Tibial artery (tissue), 4 donors: ENCODE results near the gene SUCLG2.

Experiments
- DNase-seq, 2 donors: peaks; one replicate each; pipeline ENCODE4 v3.0.0-alpha.2; 2019
- H3K27ac ChIP-seq, 2 donors: fragments of 200-600 bp; sonication (generic) in 1 of 2; 1 replicate in 1 of 2; 2 replicates in 1 of 2; pipeline ENCODE4 v1.5.1; 2018 to 2019; ENCODE audit warnings: mild to moderate bottlenecking in 1 of 2
- H3K27me3 ChIP-seq, 2 donors: fragments of 200-600 bp; sonication (generic) in 1 of 2; one replicate each; pipeline versions ENCODE4 v1.5.1 to v1.6.0; 2016 to 2019
- H3K36me3 ChIP-seq, 3 donors: fragments of 200-600 bp; sonication (generic) in 2 of 3; one replicate each; pipeline ENCODE4 v1.5.1; 2016 to 2019; ENCODE audit warnings: mild to moderate bottlenecking in 2 of 3
- H3K4me1 ChIP-seq, 4 donors: fragments of 200-600 bp; sonication (generic) in 2 of 4; 1 replicate in 3 of 4; 2 replicates in 1 of 4; pipeline ENCODE4 v1.5.1; 2016 to 2019
- H3K4me3 ChIP-seq, 2 donors: fragments of 200-600 bp; sonication (generic) in 1 of 2; 1 replicate in 1 of 2; 2 replicates in 1 of 2; pipeline ENCODE4 v1.5.1; 2018 to 2019; ENCODE audit warnings: mild to moderate bottlenecking in 2 of 2
- H3K9me3 ChIP-seq, 3 donors: fragments of 200-600 bp; sonication (generic) in 1 of 3; one replicate each; pipeline ENCODE4 v1.5.1; 2016 to 2019
- CTCF ChIP-seq, 2 experiments: fragments of 200-600 bp in 1 of 2; fragments of 450-650 bp in 1 of 2; IDR thresholded peaks; one replicate each; pipeline ENCODE4 v1.5.1; 2017 to 2019; ENCODE audit warnings: antibody characterized with exemption in 2 of 2, mild to moderate bottlenecking in 1 of 2, moderate library complexity in 1 of 2
- intact Hi-C: fragments of 100-400 bp; cut with DNase I; formaldehyde crosslinking; loops from one replicate; pipeline ENCODE4 v1.15.0; 2023; ENCODE audit warnings: low total_unique reads

SUCLG2 gene

GRCh38 chr3:67637255-67637900 lies 17.0 kb downstream of the SUCLG2 start:
- peaks cover 0 to 21% (median 5%) of the 10 kb centered on the region in 4 donors for H3K4me1 ChIP-seq
- no peak overlapping the region for H3K27ac ChIP-seq
- no peak overlapping the region for H3K4me3 ChIP-seq
- DNase-seq, result no peak
- no peak for TF ChIP-seq CTCF (IDR thresholded peaks at IDR 0.05)
- no peaks in the 10 kb centered on the region for H3K9me3 ChIP-seq
- H3K36me3 ChIP-seq, result no peaks in the 10 kb centered on the region
- H3K27me3 ChIP-seq, result no peaks in the 10 kb centered on the region
- intact Hi-C loops, result no loop called here

- Histone ChIP-seq H3K27ac (no peak overlapping the region), H3K36me3 (no peaks in the 10 kb centered on the region), H3K9me3 (no peaks in the 10 kb centered on the region), H3K27me3 (no peaks in the 10 kb centered on the region), H3K4me1 (peaks cover 0 to 14% (median 5%) of the 10 kb centered on the region in 4 donors), H3K4me3 (no peak overlapping the region)
- no peak for TF ChIP-seq CTCF (IDR thresholded peaks at IDR 0.05)
- no peak for DNase-seq
- intact Hi-C loops, result no loop called here
Measured at GRCh38 chr3:67635806-67636205, 18.6 kb downstream of the SUCLG2 start.

GRCh38 chr3:67635257-67635656 lies 19.2 kb downstream of the SUCLG2 start:
- Histone ChIP-seq H3K4me3 (no peak overlapping the region), H3K9me3 (no peaks in the 10 kb centered on the region), H3K27ac (no peak overlapping the region), H3K36me3 (no peaks in the 10 kb centered on the region), H3K4me1 (peaks cover 0 to 14% (median 5%) of the 10 kb centered on the region in 4 donors), H3K27me3 (no peaks in the 10 kb centered on the region)
- intact Hi-C loops, result no loop called here
- TF ChIP-seq CTCF (IDR thresholded peaks at IDR 0.05), result no peak
- DNase-seq, result no peak

- Histone ChIP-seq H3K27ac (no peak overlapping the region), H3K9me3 (no peaks in the 10 kb centered on the region), H3K36me3 (no peaks in the 10 kb centered on the region), H3K4me3 (no peak overlapping the region), H3K27me3 (no peaks in the 10 kb centered on the region), H3K4me1 (peaks cover 0 to 14% (median 4%) of the 10 kb centered on the region in 4 donors)
- DNase-seq, result no peak
- intact Hi-C loops, result no loop called here
- TF ChIP-seq CTCF (IDR thresholded peaks at IDR 0.05), result no peak
Measured at GRCh38 chr3:67630666-67631362, 23.6 kb downstream of the SUCLG2 start.

- no peak for TF ChIP-seq CTCF (IDR thresholded peaks at IDR 0.05)
- intact Hi-C loops, result no loop called here
Measured at GRCh38 chr3:67624687-67625086, 29.7 kb downstream of the SUCLG2 start.

More at GRCh38 chr3:67624687-67625086, 29.7 kb downstream of the SUCLG2 start:
- DNase-seq, result no peak
- H3K4me3 ChIP-seq, result no peak overlapping the region
- no peaks in the 10 kb centered on the region for H3K27me3 ChIP-seq
- peaks cover 0 to 7% (median under 1%) of the 10 kb centered on the region in 4 donors for H3K4me1 ChIP-seq
- H3K9me3 ChIP-seq, result no peaks in the 10 kb centered on the region
- no peak overlapping the region for H3K27ac ChIP-seq
- H3K36me3 ChIP-seq, result peaks cover 0 to 7% (median 7%) of the 10 kb centered on the region in 3 donors
